Stomach (tissue), 4 donors: ENCODE results near the gene PHTF2.

Experiments used
- EP300 ChIP-seq: sonication (generic); formaldehyde crosslinking; IDR thresholded peaks from one replicate; pipeline ENCODE4 v1.6.1; 2017; ENCODE audit warnings: antibody characterized with exemption
- POLR2AphosphoS5 ChIP-seq, 3 donors: sonication (generic); formaldehyde crosslinking; IDR thresholded peaks; one replicate each; pipeline ENCODE4 v1.6.1; 2016; ENCODE audit warnings: antibody characterized with exemption in 3 of 3

DNA sequence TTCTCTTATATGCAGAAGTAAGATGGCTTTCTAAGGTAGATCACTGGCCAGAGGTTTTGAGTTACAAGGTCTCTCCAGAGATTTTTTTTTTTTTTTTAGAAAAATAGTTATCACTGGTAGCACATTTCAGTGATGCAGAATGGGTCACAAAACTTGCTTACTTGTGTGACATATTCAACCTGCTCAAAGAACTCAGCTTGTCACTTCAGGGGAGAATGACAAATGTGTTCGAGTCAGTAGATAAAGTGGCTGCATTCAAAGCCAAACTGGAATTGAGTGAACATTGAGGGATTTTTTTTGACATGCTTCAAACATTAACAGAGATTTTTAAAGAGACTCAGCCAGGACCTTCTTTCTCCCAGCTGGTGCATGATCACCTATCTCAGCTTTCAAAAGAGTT, 33.4 kb downstream of the PHTF2 start:
- no peak for TF ChIP-seq POLR2AphosphoS5 (IDR thresholded peaks at IDR 0.05)
- TF ChIP-seq EP300 = no peak
